Measurements from ENCODE around the gene PIK3C2G. TPM values are rescaled to one million over a fixed set of nuclear protein-coding genes. Genes with fewer than 3 reads are reported as not detected.

The PIK3C2G gene
- total and polyA plus RNA-seq, 10 of the 15 experiments (the other 5 are each of a cell fraction or from before 2014, with no cell fraction given): not detected

GRCh38 chr12:18454330-18454729, 193.0 kb downstream of the PIK3C2G start:
- FAIRE-seq (no peak), ATAC-seq (no peak), DNase-seq (ENCODE audit: low read depth, low spot score) (no peak)
- 0% methylated on average over 1 of the region's 1 CpG for WGBS (ENCODE audit: insufficient coverage, insufficient replicate concordance, low lambda C conversion rate, missing lambda C conversion rate)
- H4K20me1 ChIP-seq (ENCODE audit: control insufficient read depth, insufficient read depth): no peaks in the 10 kb centered on the region
- H3K9ac ChIP-seq (ENCODE audit: control insufficient read depth, insufficient read depth, low read length): no peak overlapping the region
- ChIA-PET SMC1A (ENCODE audit: uncharacterized antibody, unreplicated experiment) (interaction anchor here (1.0 kb wide), 1 partner anchor 22 kb away, joined by 3 read pairs; no protein-coding TSS in a partner anchor), RAD21 (ENCODE audit: unreplicated experiment) (no interaction called here), POLR2A (no interaction called here), CTCF (no interaction called here)
- H3K4me2 ChIP-seq (ENCODE audit: control insufficient read depth, insufficient read depth): no peak overlapping the region
- H3K36me3 ChIP-seq (ENCODE audit: control insufficient read depth in 2 of 2, insufficient read depth in 2 of 2, low read length in 1 of 2): no peaks in the 10 kb centered on the region
- no peaks in the 10 kb centered on the region for H3K27me3 ChIP-seq (replicated peaks in 1 of 2; ENCODE audit: control insufficient read depth in 2 of 2, insufficient read depth in 2 of 2, low read length in 1 of 2)
- TF ChIP-seq EP300 (IDR thresholded peaks at IDR 0.05; ENCODE audit: borderline replicate concordance in 1 of 2, control insufficient read depth in 1 of 2, low read depth in 2 of 2, low read length in 2 of 2): no peak
- TF ChIP-seq STAT3 (IDR thresholded peaks at IDR 0.05; ENCODE audit: low read depth, low read length): no peak
- no peak for TF ChIP-seq CEBPB (IDR thresholded peaks at IDR 0.05; ENCODE audit: borderline replicate concordance in 1 of 2, low read depth in 2 of 2, low read length in 2 of 2)
- TF ChIP-seq FOXK2 (IDR thresholded peaks at IDR 0.05): no peak
- no peak for TF ChIP-seq USF2 (IDR thresholded peaks at IDR 0.05; ENCODE audit: borderline replicate concordance, low read depth, low read length)
- no peak for TF ChIP-seq ETV6 (conservative IDR thresholded peaks at IDR 0.05 in 1 of 2, IDR thresholded peaks at IDR 0.05 in 1 of 2; ENCODE audit: borderline replicate concordance in 1 of 2, low read depth in 1 of 2)
- TF ChIP-seq RAD21 (IDR thresholded peaks at IDR 0.05; ENCODE audit: insufficient read depth, low read depth, low read length): no peak
- no peak for TF ChIP-seq PRDM15 (CRISPR knock-in tag; IDR thresholded peaks at IDR 0.05)
- TF ChIP-seq CREB1 (IDR thresholded peaks at IDR 0.05; ENCODE audit: low read depth): no peak
- no peak overlapping the region for H2AFZ ChIP-seq (ENCODE audit: control insufficient read depth, low read depth, low read length)
- no peak overlapping the region for H3K4me3 ChIP-seq
- in situ Hi-C loops (cut with MboI): no loop called here
- intact Hi-C loops (cut with micrococcal nuclease; ENCODE audit: unreplicated experiment): no loop called here
- no peak overlapping the region for H3K27ac ChIP-seq (ENCODE audit: control insufficient read depth, insufficient read depth)
- no TSS peak for BruUV-seq (replicated peaks)
- no peaks in the 10 kb centered on the region for H3K79me2 ChIP-seq (ENCODE audit: control insufficient read depth, insufficient read depth, low read length)
- no peaks in the 10 kb centered on the region for H3K9me3 ChIP-seq (replicated peaks; ENCODE audit: control insufficient read depth, insufficient read depth, low read length)
- H3K4me1 ChIP-seq (ENCODE audit: control insufficient read depth, insufficient read depth, low read length): no peaks in the 10 kb centered on the region

All from GM12878 (cell line).